ENCODE measurements around the gene PWWP2B.

Gene PWWP2B

DNA sequence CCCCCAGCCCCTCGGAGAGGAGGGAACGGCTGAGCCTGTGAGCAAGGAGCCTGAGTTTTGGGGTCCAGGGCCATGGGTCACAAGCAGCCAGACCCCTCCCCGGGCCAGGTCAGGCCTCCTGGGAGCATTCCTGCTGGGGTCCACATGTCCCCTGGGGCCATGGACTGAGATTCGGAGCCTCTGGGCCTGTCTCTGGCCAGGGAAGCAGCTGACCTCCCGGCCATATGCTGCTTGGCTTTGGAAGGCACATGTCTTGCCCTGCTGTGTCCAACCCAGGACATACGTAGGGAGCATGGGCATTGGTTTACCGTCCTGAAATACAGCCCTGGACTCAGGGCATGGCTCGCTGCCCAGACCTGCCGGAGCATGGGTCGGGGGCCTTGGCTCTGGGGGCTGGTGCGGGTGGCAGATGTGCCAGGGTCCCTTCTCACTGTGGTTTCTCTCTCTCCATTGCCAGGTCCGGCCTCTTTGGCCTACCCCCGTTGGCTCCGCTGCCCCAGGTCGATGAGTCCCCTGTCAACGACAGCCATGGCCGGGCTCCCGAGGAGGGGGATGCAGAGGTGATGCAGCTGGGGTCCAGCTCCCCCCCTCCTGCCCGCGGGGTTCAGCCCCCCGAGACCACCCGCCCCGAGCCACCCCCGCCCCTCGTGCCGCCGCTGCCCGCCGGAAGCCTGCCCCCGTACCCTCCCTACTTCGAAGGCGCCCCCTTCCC lies 7.3 kb downstream of the PWWP2B start:
- no peaks in the 10 kb centered on the region for H3K9me3 ChIP-seq (ENCODE audit: control insufficient read depth, low read length)
- no peak overlapping the region for H3K9ac ChIP-seq (ENCODE audit: low read length)
- peaks cover 18% of the 10 kb centered on the region for H3K36me3 ChIP-seq (ENCODE audit: control insufficient read depth, insufficient read depth, low read length, severe bottlenecking)
- H3K4me1 ChIP-seq (ENCODE audit: control insufficient read depth, insufficient read depth, low read length), result no peaks in the 10 kb centered on the region
- DNase-seq (ENCODE audit: low read depth), result no peak
- no peak overlapping the region for H3K4me3 ChIP-seq (ENCODE audit: low read length)
- H3K27me3 ChIP-seq (replicated peaks; ENCODE audit: control insufficient read depth, insufficient read depth, low read length), result no peaks in the 10 kb centered on the region

GRCh38 chr10:132404911-132405462 lies 8.0 kb downstream of the PWWP2B start:
- Histone ChIP-seq H3K27me3 (replicated peaks; ENCODE audit: control insufficient read depth, insufficient read depth, low read length) (no peaks in the 10 kb centered on the region), H3K4me3 (ENCODE audit: low read length) (no peak overlapping the region), H3K36me3 (ENCODE audit: control insufficient read depth, insufficient read depth, low read length, severe bottlenecking) (peaks cover 18% of the 10 kb centered on the region), H3K9me3 (ENCODE audit: control insufficient read depth, low read length) (no peaks in the 10 kb centered on the region), H3K4me1 (ENCODE audit: control insufficient read depth, insufficient read depth, low read length) (no peaks in the 10 kb centered on the region), H3K9ac (ENCODE audit: low read length) (no peak overlapping the region)
- no peak for DNase-seq (ENCODE audit: low read depth)

- H3K4me3 ChIP-seq (ENCODE audit: low read length), result no peak overlapping the region
- H3K36me3 ChIP-seq (ENCODE audit: control insufficient read depth, insufficient read depth, low read length, severe bottlenecking), result peaks cover 18% of the 10 kb centered on the region
- no peaks in the 10 kb centered on the region for H3K27me3 ChIP-seq (replicated peaks; ENCODE audit: control insufficient read depth, insufficient read depth, low read length)
- DNase-seq (ENCODE audit: low read depth), result no peak
- no peak overlapping the region for H3K9ac ChIP-seq (ENCODE audit: low read length)
- no peaks in the 10 kb centered on the region for H3K4me1 ChIP-seq (ENCODE audit: control insufficient read depth, insufficient read depth, low read length)
- no peaks in the 10 kb centered on the region for H3K9me3 ChIP-seq (ENCODE audit: control insufficient read depth, low read length)
Measured at GRCh38 chr10:132405463-132405991, 8.5 kb downstream of the PWWP2B start.

DNA sequence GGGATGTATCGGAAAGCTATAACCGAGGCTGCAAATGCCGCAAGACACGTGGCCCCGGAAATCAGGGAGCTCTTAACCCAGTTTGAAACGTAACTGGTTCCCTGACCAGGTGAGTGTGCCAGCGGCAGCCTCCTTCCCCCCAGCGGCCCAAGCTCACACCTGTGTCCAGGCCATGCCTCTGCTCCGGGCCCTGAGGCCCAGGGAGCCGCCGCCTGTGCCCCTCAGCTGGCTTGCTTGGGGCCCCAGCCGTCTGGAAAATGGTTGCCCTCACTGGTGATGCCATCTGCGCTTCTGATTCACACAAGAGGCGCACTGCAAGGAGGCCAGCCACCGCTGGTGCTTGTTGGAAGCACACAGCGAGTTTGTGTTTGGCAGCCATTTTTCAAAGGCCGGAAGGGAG lies 9.2 kb downstream of the PWWP2B start:
- Histone ChIP-seq H3K9ac (ENCODE audit: low read length) (no peak overlapping the region), H3K9me3 (ENCODE audit: control insufficient read depth, low read length) (no peaks in the 10 kb centered on the region), H3K4me1 (ENCODE audit: control insufficient read depth, insufficient read depth, low read length) (peaks cover 2% of the 10 kb centered on the region), H3K36me3 (ENCODE audit: control insufficient read depth, insufficient read depth, low read length, severe bottlenecking) (peaks cover 18% of the 10 kb centered on the region), H3K27me3 (replicated peaks; ENCODE audit: control insufficient read depth, insufficient read depth, low read length) (no peaks in the 10 kb centered on the region), H3K4me3 (ENCODE audit: low read length) (no peak overlapping the region)
- DNase-seq (ENCODE audit: low read depth), result no peak

- Histone ChIP-seq H3K36me3 (ENCODE audit: control insufficient read depth, insufficient read depth, low read length, severe bottlenecking) (peaks cover 18% of the 10 kb centered on the region), H3K9me3 (ENCODE audit: control insufficient read depth, low read length) (no peaks in the 10 kb centered on the region), H3K4me3 (ENCODE audit: low read length) (no peak overlapping the region), H3K9ac (ENCODE audit: low read length) (no peak overlapping the region), H3K4me1 (ENCODE audit: control insufficient read depth, insufficient read depth, low read length) (peaks cover 8% of the 10 kb centered on the region), H3K27me3 (replicated peaks; ENCODE audit: control insufficient read depth, insufficient read depth, low read length) (no peaks in the 10 kb centered on the region)
- DNase-seq (ENCODE audit: low read depth), result no peak
Measured at GRCh38 chr10:132406750-132407149, 9.8 kb downstream of the PWWP2B start.

- H3K4me3 ChIP-seq (ENCODE audit: low read length), result no peak overlapping the region
- peaks cover 18% of the 10 kb centered on the region for H3K36me3 ChIP-seq (ENCODE audit: control insufficient read depth, insufficient read depth, low read length, severe bottlenecking)
- no peaks in the 10 kb centered on the region for H3K27me3 ChIP-seq (replicated peaks; ENCODE audit: control insufficient read depth, insufficient read depth, low read length)
- no peak overlapping the region for H3K9ac ChIP-seq (ENCODE audit: low read length)
- H3K4me1 ChIP-seq (ENCODE audit: control insufficient read depth, insufficient read depth, low read length), result peaks cover 13% of the 10 kb centered on the region
- no peak for DNase-seq (ENCODE audit: low read depth)
- no peaks in the 10 kb centered on the region for H3K9me3 ChIP-seq (ENCODE audit: control insufficient read depth, low read length)
Measured at GRCh38 chr10:132407243-132407746, 10.3 kb downstream of the PWWP2B start.

DNA sequence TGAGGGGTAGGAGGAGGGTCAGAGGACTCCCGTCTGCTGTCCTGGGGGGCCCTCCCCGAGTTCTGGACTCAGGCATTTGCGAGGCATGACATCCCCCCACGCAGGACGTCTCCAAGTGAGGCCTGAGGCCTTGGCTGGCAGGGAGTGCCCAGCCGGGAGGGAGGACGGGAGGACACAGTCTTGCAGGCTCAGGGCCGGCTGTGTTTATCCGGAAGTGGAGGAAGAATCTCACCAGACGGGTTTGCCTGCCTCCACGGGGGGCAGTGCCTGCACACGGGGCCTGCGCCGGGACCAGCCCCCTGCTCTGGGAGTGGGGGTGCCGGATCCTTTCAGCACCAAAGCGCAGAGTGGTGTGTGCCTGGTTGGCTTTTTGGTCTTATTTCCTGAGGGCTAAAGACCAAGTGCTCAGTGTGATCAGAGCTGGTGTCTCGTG lies 10.9 kb downstream of the PWWP2B start:
- Histone ChIP-seq H3K4me3 (ENCODE audit: low read length) (no peak overlapping the region), H3K36me3 (ENCODE audit: control insufficient read depth, insufficient read depth, low read length, severe bottlenecking) (peaks cover 18% of the 10 kb centered on the region), H3K9me3 (ENCODE audit: control insufficient read depth, low read length) (no peaks in the 10 kb centered on the region), H3K9ac (ENCODE audit: low read length) (no peak overlapping the region), H3K27me3 (replicated peaks; ENCODE audit: control insufficient read depth, insufficient read depth, low read length) (no peaks in the 10 kb centered on the region), H3K4me1 (ENCODE audit: control insufficient read depth, insufficient read depth, low read length) (peaks cover 15% of the 10 kb centered on the region)
- DNase-seq (ENCODE audit: low read depth), result peak; percentile 49

DNA sequence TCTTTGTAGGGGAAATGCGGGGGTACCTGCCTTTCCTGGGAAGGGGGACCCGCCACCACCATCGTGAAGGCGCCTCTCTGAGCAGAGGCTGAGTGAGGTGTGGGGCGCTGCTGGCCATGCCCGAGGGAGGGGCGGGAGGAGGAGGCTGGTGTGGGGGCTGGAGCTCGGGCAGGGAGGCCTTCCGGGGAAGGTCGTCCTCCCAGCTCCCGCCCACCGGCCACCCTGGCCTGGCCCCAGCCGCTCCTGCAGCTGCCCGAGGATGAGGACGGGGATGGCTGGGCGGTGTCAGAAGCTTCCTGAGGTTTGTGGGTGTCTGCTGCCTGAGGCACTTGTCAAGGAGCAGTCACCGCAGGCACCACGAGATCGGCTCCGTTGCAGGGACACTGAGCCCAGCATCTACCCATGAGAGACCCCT lies 11.4 kb downstream of the PWWP2B start:
- H3K9ac ChIP-seq (ENCODE audit: low read length), result no peak overlapping the region
- peaks cover 15% of the 10 kb centered on the region for H3K4me1 ChIP-seq (ENCODE audit: control insufficient read depth, insufficient read depth, low read length)
- H3K36me3 ChIP-seq (ENCODE audit: control insufficient read depth, insufficient read depth, low read length, severe bottlenecking), result peaks cover 18% of the 10 kb centered on the region
- no peak for DNase-seq (ENCODE audit: low read depth)
- H3K27me3 ChIP-seq (replicated peaks; ENCODE audit: control insufficient read depth, insufficient read depth, low read length), result no peaks in the 10 kb centered on the region
- no peak overlapping the region for H3K4me3 ChIP-seq (ENCODE audit: low read length)
- H3K9me3 ChIP-seq (ENCODE audit: control insufficient read depth, low read length), result no peaks in the 10 kb centered on the region

DNA sequence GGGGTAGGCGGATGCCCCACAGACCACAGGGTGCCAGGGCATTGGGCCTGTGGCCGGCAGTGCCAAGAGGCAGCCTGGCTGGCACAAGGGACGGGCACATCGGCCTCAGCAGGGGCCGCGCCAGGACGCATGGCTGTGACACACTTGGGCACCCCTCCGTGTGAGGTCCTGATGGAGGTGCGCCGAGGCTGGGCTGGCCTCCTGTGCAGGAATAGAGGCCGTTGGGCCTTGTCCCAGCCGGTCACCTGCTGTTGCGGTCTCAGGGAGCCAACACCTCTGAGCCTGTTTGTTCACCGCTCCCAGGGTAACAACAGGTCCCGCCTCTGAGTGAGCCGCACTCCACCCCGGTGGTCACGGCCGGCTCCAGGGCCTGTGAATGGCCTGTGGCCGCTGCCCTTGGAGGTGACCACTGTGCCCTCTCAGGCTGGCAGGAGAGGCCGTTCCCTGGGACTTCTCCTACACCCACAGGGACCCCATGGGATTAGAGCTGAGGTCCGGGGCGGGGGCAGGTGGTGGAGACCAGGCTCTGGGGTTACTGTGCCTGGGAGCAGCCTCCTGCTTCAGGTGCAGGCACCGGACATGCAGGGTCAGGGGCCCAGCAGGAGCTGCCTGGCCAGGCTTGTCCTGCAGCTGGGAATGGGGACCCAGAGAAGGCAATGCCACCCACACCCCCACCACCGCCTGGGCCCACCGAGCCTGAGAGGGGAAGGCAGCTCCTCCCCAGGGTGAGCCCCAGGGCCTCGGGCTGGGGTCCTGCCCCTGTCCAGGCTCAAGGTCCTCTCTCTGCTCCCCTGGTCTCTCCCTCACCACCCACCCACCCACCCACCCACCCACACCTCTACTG lies 12.0 kb downstream of the PWWP2B start:
- H3K27me3 ChIP-seq (replicated peaks; ENCODE audit: control insufficient read depth, insufficient read depth, low read length), result no peaks in the 10 kb centered on the region
- no peak overlapping the region for H3K9ac ChIP-seq (ENCODE audit: low read length)
- peaks cover 18% of the 10 kb centered on the region for H3K36me3 ChIP-seq (ENCODE audit: control insufficient read depth, insufficient read depth, low read length, severe bottlenecking)
- no peaks in the 10 kb centered on the region for H3K9me3 ChIP-seq (ENCODE audit: control insufficient read depth, low read length)
- no peak overlapping the region for H3K4me3 ChIP-seq (ENCODE audit: low read length)
- H3K4me1 ChIP-seq (ENCODE audit: control insufficient read depth, insufficient read depth, low read length), result peaks cover 15% of the 10 kb centered on the region
- DNase-seq (ENCODE audit: low read depth), result no peak

- no peak overlapping the region for H3K9ac ChIP-seq (ENCODE audit: low read length)
- peaks cover 15% of the 10 kb centered on the region for H3K4me1 ChIP-seq (ENCODE audit: control insufficient read depth, insufficient read depth, low read length)
- H3K36me3 ChIP-seq (ENCODE audit: control insufficient read depth, insufficient read depth, low read length, severe bottlenecking), result peaks cover 18% of the 10 kb centered on the region
- no peak overlapping the region for H3K4me3 ChIP-seq (ENCODE audit: low read length)
- no peaks in the 10 kb centered on the region for H3K27me3 ChIP-seq (replicated peaks; ENCODE audit: control insufficient read depth, insufficient read depth, low read length)
- no peak for DNase-seq (ENCODE audit: low read depth)
- H3K9me3 ChIP-seq (ENCODE audit: control insufficient read depth, low read length), result no peaks in the 10 kb centered on the region
Measured at GRCh38 chr10:132409667-132410028, 12.6 kb downstream of the PWWP2B start.

Data from adipocyte (in vitro differentiated cells).